NCI-H2196 (cell line): ENCODE results near the gene BBLN.
"Not testable (repeated sequence)": the region's sequence is repeated elsewhere in the genome, so short reads cannot be mapped to it uniquely, and the experiment has no call there.

Source experiments
- DNase-seq: peaks from one replicate; lab custom pipeline; 2025; ENCODE audit not compliant: unreplicated experiment; lab: John Stamatoyannopoulos, UW

BBLN gene

GRCh38 chr9:128162215-128163026 lies 2.4 kb downstream of the BBLN start:
- DNase-seq, result no peak

GRCh38 chr9:128163027-128163515 lies 3.0 kb downstream of the BBLN start:
- no peak for DNase-seq

- no peak for DNase-seq
These were observed 3.6 kb downstream of the BBLN start for GRCh38 chr9:128163523-128164306.

GRCh38 chr9:128164307-128164885 lies 4.3 kb downstream of the BBLN start:
- DNase-seq, result no peak

- no peak for DNase-seq
These were observed 6.1 kb downstream of the BBLN start for GRCh38 chr9:128166169-128166568.

- no peak for DNase-seq
These were observed 7.1 kb downstream of the BBLN start for GRCh38 chr9:128167209-128167608.

- DNase-seq, result no peak
These were observed 8.8 kb downstream of the BBLN start for GRCh38 chr9:128168731-128169308.

GRCh38 chr9:128169492-128169891 lies 9.4 kb downstream of the BBLN start:
- DNase-seq, result no peak

GRCh38 chr9:128169925-128170324 lies 9.9 kb downstream of the BBLN start:
- no peak for DNase-seq

- DNase-seq, result no peak
These were observed 14.0 kb downstream of the BBLN start for GRCh38 chr9:128174062-128174461.

- no peak for DNase-seq
These were observed 15.1 kb downstream of the BBLN start for GRCh38 chr9:128175102-128175563.

GRCh38 chr9:128175726-128176125 lies 15.7 kb downstream of the BBLN start:
- DNase-seq, result no peak

- DNase-seq, result no peak
These were observed 18.9 kb downstream of the BBLN start for GRCh38 chr9:128178806-128179431.

- DNase-seq, result no peak
These were observed 19.9 kb downstream of the BBLN start for GRCh38 chr9:128180001-128180400.

- no peak for DNase-seq
These were observed 20.4 kb downstream of the BBLN start for GRCh38 chr9:128180447-128180846.

- DNase-seq, result not testable (repeated sequence)
These were observed 21.4 kb downstream of the BBLN start for GRCh38 chr9:128181480-128181879.

GRCh38 chr9:128182893-128183588 lies 23.0 kb downstream of the BBLN start:
- no peak for DNase-seq

- no peak for DNase-seq
These were observed 26.2 kb downstream of the BBLN start for GRCh38 chr9:128185979-128186965.

- no peak for DNase-seq
These were observed 27.3 kb downstream of the BBLN start for GRCh38 chr9:128187361-128187760.
